K562 (cell line): ENCODE data around the gene VRK3. TPM values are rescaled to one million over a fixed set of nuclear protein-coding genes. Genes with fewer than 3 reads are reported as not detected.

Experiments used
- LEF1 ChIP-seq: fragments of 450-650 bp; IDR thresholded peaks from 2 replicates; pipeline ENCODE4 v1.6.1; 2016; ENCODE audit warnings: mild to moderate bottlenecking
- NFIX ChIP-seq: fragments of 250-450 bp; sonication (Bioruptor Pico); IDR thresholded peaks from 2 replicates; pipeline ENCODE4 v1.4.0; 2020; ENCODE audit warnings: low read depth, mild to moderate bottlenecking, moderate library complexity
- NR2C1 ChIP-seq, 2 experiments: fragments of 450-650 bp; IDR thresholded peaks; 2 replicates each; pipeline ENCODE4 v1.6.1; 2017; ENCODE audit warnings: mild to moderate bottlenecking in 2 of 2, antibody characterized with exemption in 1 of 2, inconsistent platforms in 1 of 2, missing compliant biosample characterization in 1 of 2, missing genetic modification characterization in 1 of 2
- ZNF143 ChIP-seq: sonication (generic); formaldehyde crosslinking; IDR thresholded peaks from 2 replicates; pipeline ENCODE4 v1.9.0; 2022; ENCODE audit warnings: mild to moderate bottlenecking, missing genetic modification reagents
- ZNF384 ChIP-seq: IDR thresholded peaks from 2 replicates; pipeline ENCODE4 v1.6.1; 2012; ENCODE audit warnings: low read depth, low read length, improper control_type of control experiment
- ZNF76 ChIP-seq: fragments of 250-450 bp; sonication (Bioruptor Pico); IDR thresholded peaks from 2 replicates; pipeline ENCODE4 v1.4.0; 2020; ENCODE audit warnings: mild to moderate bottlenecking, moderate library complexity, borderline replicate concordance
- polyA plus RNA-seq, 8 experiments: library from polyadenylated mRNA; depleted of rRNA in 4 of 8; stranded (reverse) in 5 of 8; unstranded in 3 of 8; fragments of >200 nt; fragmentation: Nextera tagmentation in 2 of 8; fragmentation: Illumina TruSeq in 1 of 8; extraction: Ambion mirVana in 2 of 8; extraction: Trizol in 1 of 8; gene quantifications; 2 replicates each; pipeline versions ENCODE4 v1.2.1 to v1.2.3, GENCODE V29; 2011 to 2014; ENCODE audit warnings: inconsistent platforms in 1 of 8, missing spikeins in 1 of 8
- total RNA-seq, 7 experiments: library from RNA; depleted of rRNA in 6 of 7; stranded (reverse); fragments of >200 nt in 6 of 7; fragmentation: Illumina TruSeq in 2 of 7; extraction: Trizol in 2 of 7; gene quantifications; 2 replicates each; pipeline versions ENCODE4 v1.2.1 to v1.2.3, GENCODE V29; 2011 to 2021; ENCODE audit warnings: low replicate concordance in 1 of 7
- TF ChIP-seq, protein P1 (sequence below), 2 experiments: fragments of 450-650 bp; IDR thresholded peaks; 2 replicates each; pipeline ENCODE4 v1.6.1; 2016; ENCODE audit warnings: mild to moderate bottlenecking in 2 of 2, borderline replicate concordance in 1 of 2, low read depth in 1 of 2, moderate library complexity in 1 of 2

VRK3 gene
- total and polyA plus RNA-seq, 9 of the 15 experiments (the other 6 are each of a cell fraction or from before 2014, with no cell fraction given): 25.6 to 94.3 (median 42.9) TPM

DNA sequence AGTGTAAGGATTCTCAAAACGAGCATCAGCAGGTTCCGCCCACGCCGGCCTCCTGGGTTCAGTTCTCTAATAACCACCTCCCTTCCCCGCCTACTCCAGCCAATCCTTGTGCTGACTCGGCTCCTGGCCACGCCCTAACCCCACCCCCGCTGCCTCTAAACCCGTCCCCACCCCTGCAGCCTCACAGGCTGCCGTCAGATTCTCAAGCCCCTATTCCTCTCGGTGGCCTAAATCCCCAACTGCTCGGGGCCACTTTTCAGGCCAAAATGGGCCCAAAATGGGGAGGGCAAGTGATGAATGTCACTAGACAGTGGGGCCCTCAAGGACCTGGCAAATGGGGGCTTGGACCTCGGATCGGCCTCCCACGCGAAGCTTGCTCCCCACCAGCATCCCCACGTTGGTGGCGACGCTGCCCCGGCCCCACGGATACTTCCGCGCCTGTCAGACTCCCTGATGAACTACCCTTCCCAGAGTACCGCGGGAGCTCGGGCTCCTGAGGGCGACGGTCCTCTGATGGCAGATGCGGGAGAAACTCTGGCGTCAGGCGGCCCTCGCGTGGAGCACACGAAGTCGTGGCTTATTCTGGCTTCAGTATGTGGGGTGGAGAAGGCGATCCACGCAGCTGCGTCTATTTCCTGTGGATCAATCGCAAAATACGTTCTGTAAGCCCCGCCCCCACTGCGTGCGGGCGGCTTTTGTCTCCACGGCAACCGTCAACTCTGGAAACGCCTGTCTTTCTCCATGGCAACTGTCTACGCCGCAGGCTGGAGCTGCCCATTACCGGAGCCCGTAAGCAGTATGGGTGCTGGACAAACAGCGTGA is 25.4 kb upstream of the VRK3 start (continued):
- TF ChIP-seq, protein P1, sequence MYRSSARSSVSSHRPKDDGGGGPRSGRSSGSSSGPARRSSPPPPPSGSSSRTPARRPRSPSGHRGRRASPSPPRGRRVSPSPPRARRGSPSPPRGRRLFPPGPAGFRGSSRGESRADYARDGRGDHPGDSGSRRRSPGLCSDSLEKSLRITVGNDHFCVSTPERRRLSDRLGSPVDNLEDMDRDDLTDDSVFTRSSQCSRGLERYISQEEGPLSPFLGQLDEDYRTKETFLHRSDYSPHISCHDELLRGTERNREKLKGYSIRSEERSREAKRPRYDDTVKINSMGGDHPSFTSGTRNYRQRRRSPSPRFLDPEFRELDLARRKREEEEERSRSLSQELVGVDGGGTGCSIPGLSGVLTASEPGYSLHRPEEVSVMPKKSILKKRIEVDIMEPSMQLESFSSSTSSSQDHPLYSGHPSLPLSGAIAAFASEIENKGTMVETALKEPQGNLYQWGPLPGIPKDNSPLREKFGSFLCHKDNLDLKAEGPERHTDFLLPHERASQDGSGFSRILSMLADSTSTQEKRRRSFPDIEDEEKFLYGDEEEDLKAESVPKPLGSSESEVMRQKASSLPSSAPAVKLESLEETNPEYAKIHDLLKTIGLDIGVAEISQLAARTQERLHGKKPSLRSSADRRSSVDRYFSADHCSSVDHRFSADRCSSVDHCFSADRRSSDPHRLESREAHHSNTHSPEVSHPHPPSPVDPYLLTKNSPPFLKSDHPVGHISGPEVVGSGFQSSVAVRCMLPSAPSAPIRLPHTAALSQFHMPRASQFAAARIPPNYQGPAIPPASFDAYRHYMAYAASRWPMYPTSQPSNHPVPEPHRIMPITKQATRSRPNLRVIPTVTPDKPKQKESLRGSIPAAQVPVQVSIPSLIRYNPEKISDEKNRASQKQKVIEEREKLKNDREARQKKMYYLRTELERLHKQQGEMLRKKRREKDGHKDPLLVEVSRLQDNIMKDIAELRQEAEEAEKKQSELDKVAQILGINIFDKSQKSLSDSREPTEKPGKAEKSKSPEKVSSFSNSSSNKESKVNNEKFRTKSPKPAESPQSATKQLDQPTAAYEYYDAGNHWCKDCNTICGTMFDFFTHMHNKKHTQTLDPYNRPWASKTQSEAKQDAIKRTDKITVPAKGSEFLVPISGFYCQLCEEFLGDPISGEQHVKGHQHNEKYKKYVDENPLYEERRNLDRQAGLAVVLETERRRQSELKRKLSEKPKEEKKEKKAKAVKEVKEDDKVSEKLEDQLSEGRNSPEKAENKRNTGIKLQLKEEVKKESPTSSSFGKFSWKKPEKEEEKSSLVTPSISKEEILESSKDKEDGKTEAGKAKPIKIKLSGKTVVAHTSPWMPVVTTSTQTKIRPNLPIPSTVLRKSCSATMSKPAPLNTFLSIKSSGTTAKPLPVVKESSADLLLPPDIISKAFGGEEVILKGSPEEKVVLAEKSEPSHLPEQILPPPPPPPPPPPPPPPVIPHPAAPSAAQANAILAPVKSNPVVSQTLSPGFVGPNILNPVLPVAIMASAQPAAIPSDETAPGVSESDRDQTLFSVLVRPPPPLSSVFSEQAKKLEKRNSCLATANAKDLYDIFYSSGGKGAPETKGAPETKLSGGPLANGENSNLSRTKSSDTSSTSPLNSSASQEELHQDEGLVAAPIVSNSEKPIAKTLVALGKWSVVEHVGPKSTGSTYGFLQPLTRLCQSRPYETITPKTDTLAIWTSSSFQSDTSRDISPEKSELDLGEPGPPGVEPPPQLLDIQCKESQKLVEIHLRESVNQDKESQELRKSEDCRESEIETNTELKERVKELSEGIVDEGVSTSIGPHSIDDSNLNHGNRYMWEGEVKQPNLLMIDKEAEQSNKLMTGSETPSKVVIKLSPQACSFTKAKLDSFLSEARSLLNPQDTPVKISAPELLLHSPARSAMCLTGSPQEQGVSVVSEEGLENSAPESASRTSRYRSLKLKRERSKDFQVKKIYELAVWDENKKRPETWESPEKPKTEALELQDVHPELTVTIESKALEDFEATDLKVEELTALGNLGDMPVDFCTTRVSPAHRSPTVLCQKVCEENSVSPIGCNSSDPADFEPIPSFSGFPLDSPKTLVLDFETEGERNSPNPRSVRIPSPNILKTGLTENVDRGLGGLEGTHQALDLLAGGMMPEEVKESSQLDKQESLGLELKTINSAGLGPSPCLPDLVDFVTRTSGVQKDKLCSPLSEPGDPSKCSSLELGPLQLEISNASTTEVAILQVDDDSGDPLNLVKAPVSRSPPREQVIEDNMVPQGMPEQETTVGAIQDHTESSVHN (IDR thresholded peaks at IDR 0.05; ENCODE audit: borderline replicate concordance in 1 of 2, low read depth in 1 of 2): no peak
- TF ChIP-seq NR2C1 (IDR thresholded peaks at IDR 0.05) (no peak), NR2C1 (tag; IDR thresholded peaks at IDR 0.05) (no peak), LEF1 (0 out of 2 replicates have a peak, but pooled peaks have one; percentile 48), NFIX (no peak), ZNF76 (no peak), ZNF384 (no peak), ZNF143 (CRISPR knock-in tag) (peak; percentile 69)
- TF ChIP-seq, all 486 proteins: peak for 59
